Effector memory CD8-positive, alpha-beta T cell (primary cell): ENCODE data around the gene LRTM2.

Experiments
- ATAC-seq: fragments of 150-1000 bp; cut with Tn5 transposase; replicated peaks from 2 replicates; pipeline ENCODE4 v1.10.0; 2021; ENCODE audit warnings: mild to moderate bottlenecking, moderate library complexity
- DNase-seq, 3 experiments: peaks; one replicate each; pipeline ENCODE4 v3.0.0; 2021
- H3K27ac Mint-ChIP-seq, 2 donors: one replicate each; pipeline ENCODE4 v1.8.0; 2022; ENCODE audit warnings: mild to moderate bottlenecking in 2 of 2, mixed read lengths in 2 of 2, moderate library complexity in 2 of 2
- H3K27me3 Mint-ChIP-seq, 2 donors: one replicate each; pipeline ENCODE4 v1.8.0; 2022; ENCODE audit warnings: mixed read lengths in 2 of 2
- H3K36me3 Mint-ChIP-seq: one replicate; pipeline ENCODE4 v1.8.0; 2022; ENCODE audit warnings: mild to moderate bottlenecking, moderate library complexity, mixed read lengths; ENCODE audit not compliant: insufficient read depth
- H3K4me1 Mint-ChIP-seq, 2 donors: one replicate each; pipeline ENCODE4 v1.8.0; 2022; ENCODE audit warnings: low read depth in 2 of 2, mixed read lengths in 2 of 2
- H3K4me3 Mint-ChIP-seq, 2 donors: one replicate each; pipeline ENCODE4 v1.8.0; 2022; ENCODE audit warnings: mild to moderate bottlenecking in 2 of 2, mixed read lengths in 2 of 2, moderate library complexity in 2 of 2
- H3K9me3 Mint-ChIP-seq, 2 donors: one replicate each; pipeline ENCODE4 v1.8.0; 2022; ENCODE audit warnings: mixed read lengths in 2 of 2
- total RNA-seq, 9 experiments: gene quantifications; one replicate each; lab custom pipeline; 2026; lab: John Stamatoyannopoulos, UW

LRTM2 gene
- total RNA-seq: 0 to 0.13 (median 0) reads per million in 9 experiments

GRCh38 chr12:1820191-1820895 is at the start of gene LRTM2:
TSS of gene LRTM2 (plus strand) at chr12:1820565. CDS start at chr12:1828149, 7,584 bp downstream.
- no peaks in the 10 kb centered on the region for H3K36me3 Mint-ChIP-seq
- H3K9me3 Mint-ChIP-seq: no peaks in the 10 kb centered on the region
- peak within 1 kb of the TSS in 1 of 2 donors; percentile 46 for H3K4me3 Mint-ChIP-seq
- peaks cover 58 to 77% of the 10 kb centered on the region in 2 donors for H3K27me3 Mint-ChIP-seq
- ATAC-seq: peak; percentile 26
- H3K4me1 Mint-ChIP-seq: peaks cover 3 to 12% of the 10 kb centered on the region in 2 donors
- DNase-seq: no peak
- peak within 1 kb of the TSS in 1 of 2 donors; percentile 44 for H3K27ac Mint-ChIP-seq

GRCh38 chr12:1773937-1774655 is 46.3 kb upstream of the LRTM2 start:
- no peak overlapping the region for H3K4me3 Mint-ChIP-seq
- H3K9me3 Mint-ChIP-seq: no peaks in the 10 kb centered on the region
- peaks cover 13 to 31% of the 10 kb centered on the region in 2 donors for H3K4me1 Mint-ChIP-seq
- DNase-seq (no peak), ATAC-seq (no peak)
- peaks cover 31% of the 10 kb centered on the region for H3K36me3 Mint-ChIP-seq
- no peaks in the 10 kb centered on the region for H3K27me3 Mint-ChIP-seq
- H3K27ac Mint-ChIP-seq: peak overlapping the region; percentile 55 to 62

- Mint-ChIP-seq H3K27me3 (no peaks in the 10 kb centered on the region), H3K36me3 (peaks cover 25% of the 10 kb centered on the region), H3K9me3 (no peaks in the 10 kb centered on the region), H3K27ac (peak overlapping the region; percentile 38 to 58), H3K4me1 (peaks cover 11 to 31% of the 10 kb centered on the region in 2 donors), H3K4me3 (no peak overlapping the region)
- no peak for ATAC-seq
- no peak for DNase-seq
Measured at GRCh38 chr12:1776170-1776921, 44.0 kb upstream of the LRTM2 start.

- Mint-ChIP-seq H3K9me3 (no peaks in the 10 kb centered on the region), H3K4me1 (peaks cover 11 to 25% of the 10 kb centered on the region in 2 donors), H3K4me3 (no peak overlapping the region), H3K36me3 (peaks cover 22% of the 10 kb centered on the region), H3K27ac (no peak overlapping the region), H3K27me3 (no peaks in the 10 kb centered on the region)
- ATAC-seq (no peak), DNase-seq (no peak)
Measured at GRCh38 chr12:1777798-1778197, 42.6 kb upstream of the LRTM2 start.

GRCh38 chr12:1778911-1779310 is 41.5 kb upstream of the LRTM2 start:
- no peak overlapping the region for H3K27ac Mint-ChIP-seq
- no peak overlapping the region for H3K4me3 Mint-ChIP-seq
- ATAC-seq: no peak
- no peaks in the 10 kb centered on the region for H3K9me3 Mint-ChIP-seq
- H3K27me3 Mint-ChIP-seq: no peaks in the 10 kb centered on the region
- peaks cover 11 to 20% of the 10 kb centered on the region in 2 donors for H3K4me1 Mint-ChIP-seq
- DNase-seq: no peak
- peaks cover 20% of the 10 kb centered on the region for H3K36me3 Mint-ChIP-seq

- Mint-ChIP-seq H3K4me3 (no peak overlapping the region), H3K36me3 (peaks cover 21% of the 10 kb centered on the region), H3K27me3 (no peaks in the 10 kb centered on the region), H3K27ac (no peak overlapping the region), H3K9me3 (no peaks in the 10 kb centered on the region), H3K4me1 (peaks cover 11 to 20% of the 10 kb centered on the region in 2 donors)
- DNase-seq: no peak
- ATAC-seq: no peak
Measured at GRCh38 chr12:1779783-1780182, 40.6 kb upstream of the LRTM2 start.

- no peaks in the 10 kb centered on the region for H3K27me3 Mint-ChIP-seq
- H3K4me3 Mint-ChIP-seq: no peak overlapping the region
- H3K27ac Mint-ChIP-seq: no peak overlapping the region
- H3K36me3 Mint-ChIP-seq: peaks cover 21% of the 10 kb centered on the region
- H3K9me3 Mint-ChIP-seq: no peaks in the 10 kb centered on the region
- ATAC-seq (no peak), DNase-seq (no peak)
- H3K4me1 Mint-ChIP-seq: peaks cover 0 to 3% of the 10 kb centered on the region in 2 donors
Measured at GRCh38 chr12:1781772-1782171, 38.6 kb upstream of the LRTM2 start.

- Mint-ChIP-seq H3K4me1 (peaks cover 0 to 5% of the 10 kb centered on the region in 2 donors), H3K36me3 (peaks cover 16% of the 10 kb centered on the region), H3K27me3 (no peaks in the 10 kb centered on the region), H3K9me3 (no peaks in the 10 kb centered on the region), H3K27ac (no peak overlapping the region), H3K4me3 (no peak overlapping the region)
- DNase-seq (no peak), ATAC-seq (no peak)
Measured at GRCh38 chr12:1782215-1782614, 38.1 kb upstream of the LRTM2 start.

- peaks cover 3% of the 10 kb centered on the region for H3K36me3 Mint-ChIP-seq
- DNase-seq (no peak), ATAC-seq (no peak)
- H3K27ac Mint-ChIP-seq: no peak overlapping the region
- no peaks in the 10 kb centered on the region for H3K27me3 Mint-ChIP-seq
- peaks cover 17 to 20% of the 10 kb centered on the region in 2 donors for H3K4me1 Mint-ChIP-seq
- no peaks in the 10 kb centered on the region for H3K9me3 Mint-ChIP-seq
- H3K4me3 Mint-ChIP-seq: no peak overlapping the region
Measured at GRCh38 chr12:1787714-1788113, 32.7 kb upstream of the LRTM2 start.

- Mint-ChIP-seq H3K4me3 (no peak overlapping the region), H3K9me3 (no peaks in the 10 kb centered on the region)
Measured at GRCh38 chr12:1790444-1790843, 29.9 kb upstream of the LRTM2 start.

GRCh38 chr12:1791104-1791841 is 29.1 kb upstream of the LRTM2 start:
- peaks cover 22 to 24% of the 10 kb centered on the region in 2 donors for H3K4me1 Mint-ChIP-seq
- peaks cover 3% of the 10 kb centered on the region for H3K36me3 Mint-ChIP-seq
- peak; percentile 47 for ATAC-seq
- DNase-seq: peak; percentile 62 to 70 (median 64)
- H3K27me3 Mint-ChIP-seq: no peaks in the 10 kb centered on the region
- no peaks in the 10 kb centered on the region for H3K9me3 Mint-ChIP-seq
- peak overlapping the region; percentile 28 to 91 for H3K27ac Mint-ChIP-seq
- H3K4me3 Mint-ChIP-seq: peak overlapping the region; percentile 18 to 43

More at GRCh38 chr12:1790444-1790843, 29.9 kb upstream of the LRTM2 start:
- Mint-ChIP-seq H3K36me3 (no peaks in the 10 kb centered on the region), H3K4me1 (peaks cover 17 to 20% of the 10 kb centered on the region in 2 donors), H3K27ac (peak overlapping the region in 1 of 2 donors; percentile 91), H3K27me3 (no peaks in the 10 kb centered on the region)
- ATAC-seq (peak; percentile 25), DNase-seq (no peak)

- no peak overlapping the region for H3K4me3 Mint-ChIP-seq
- peak overlapping the region in 1 of 2 donors; percentile 91 for H3K27ac Mint-ChIP-seq
- H3K36me3 Mint-ChIP-seq: peaks cover 9% of the 10 kb centered on the region
- peaks cover 21 to 22% of the 10 kb centered on the region in 2 donors for H3K4me1 Mint-ChIP-seq
- no peaks in the 10 kb centered on the region for H3K27me3 Mint-ChIP-seq
- ATAC-seq (no peak), DNase-seq (no peak)
- no peaks in the 10 kb centered on the region for H3K9me3 Mint-ChIP-seq
Measured at GRCh38 chr12:1792406-1792805, 28.0 kb upstream of the LRTM2 start.
